ENCODE results near the gene AGAP2. TPM values are rescaled to one million over a fixed set of nuclear protein-coding genes. Genes with fewer than 3 reads are reported as not detected.

AGAP2 gene
- total RNA-seq, 1 experiment from 2014 or later = 5.3 TPM

DNA sequence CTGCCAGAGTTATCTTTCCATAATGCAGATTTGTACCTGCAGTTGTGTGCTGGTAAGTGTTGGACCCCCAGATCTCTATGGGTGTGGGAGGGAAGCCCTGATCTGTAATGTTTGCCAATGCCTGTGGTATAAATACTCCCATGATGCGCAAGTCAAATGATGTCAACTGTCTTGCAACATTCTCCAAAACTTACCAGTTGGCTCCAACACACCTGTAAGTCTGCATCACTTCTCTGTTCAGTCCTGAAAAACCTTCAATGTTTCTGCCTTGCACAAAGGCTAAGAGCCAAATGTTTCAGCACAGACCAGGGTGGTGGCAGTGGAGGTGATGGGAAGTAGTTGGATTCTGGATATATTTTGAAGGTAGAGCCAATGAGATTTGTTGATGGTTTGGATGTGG lies 41.5 kb downstream of the AGAP2 start:
- H3K4me1 ChIP-seq (ENCODE audit: insufficient read depth, low read length) = no peaks in the 10 kb centered on the region
- H3K4me2 ChIP-seq (ENCODE audit: insufficient read depth, insufficient read length, low read length) = no peak overlapping the region
- no peak overlapping the region for H3K14ac ChIP-seq (ENCODE audit: insufficient read depth, low read length)
- no peak overlapping the region for H3K56ac ChIP-seq (ENCODE audit: insufficient read length, low read depth, low read length)
- H3K18ac ChIP-seq (ENCODE audit: insufficient read length, low read depth, low read length) = no peak overlapping the region
- H4K20me1 ChIP-seq (ENCODE audit: control insufficient read depth, insufficient read depth, insufficient read length) = no peaks in the 10 kb centered on the region
- H4K8ac ChIP-seq (replicated peaks; ENCODE audit: insufficient read length, low read depth, low read length) = no peak overlapping the region
- Mint-ChIP-seq H3K27ac (no peak overlapping the region; a peak in 1 of 7 replicates), H3K4me1 (no peaks in the 10 kb centered on the region), H3K9me3 (peaks cover 0 to 1% of the 10 kb centered on the region in 2 experiments; a peak in 1 of 5 replicates), H3K4me3 (no peak overlapping the region), H3K36me3 (ENCODE audit: insufficient read depth in 1 of 3, low read depth in 3 of 3) (peaks cover 2 to 20% (median 16%) of the 10 kb centered on the region in 3 experiments; a peak in 6 of 7 replicates), H3K27me3 (ENCODE audit: low read depth) (no peaks in the 10 kb centered on the region)
- H3K23ac ChIP-seq (ENCODE audit: insufficient read length, low read depth, low read length) = no peak overlapping the region
- no peak overlapping the region for H2BK20ac ChIP-seq (ENCODE audit: low read depth, low read length, poor library complexity, severe bottlenecking)
- no peaks in the 10 kb centered on the region for H3K79me1 ChIP-seq (ENCODE audit: insufficient read depth, low read depth, low read length, poor library complexity, severe bottlenecking)
- no peaks in the 10 kb centered on the region for H3K9me3 ChIP-seq (ENCODE audit: control insufficient read depth, low read depth, low read length)
- no peak overlapping the region for H3K4ac ChIP-seq (ENCODE audit: low read depth, low read length)
- no peak overlapping the region for H4K5ac ChIP-seq (ENCODE audit: insufficient read length, low read depth, low read length)
- no peak overlapping the region for H3T11ph ChIP-seq (ENCODE audit: low read length)
- WGBS (ENCODE audit: extremely low coverage, insufficient read length, low lambda C conversion rate) = no CpG with 5 or more reads among the region's 1 CpG
- no peak overlapping the region for H3K9ac ChIP-seq (ENCODE audit: extremely low read depth, insufficient read length, low read length)
- no peak overlapping the region for H4K91ac ChIP-seq (ENCODE audit: insufficient read length, low read depth, low read length)
- H2AFZ ChIP-seq (ENCODE audit: low read length) = no peak overlapping the region
- H3K27ac ChIP-seq (ENCODE audit: insufficient read length, low read depth, low read length) = no peak overlapping the region
- no peaks in the 10 kb centered on the region for H3K27me3 ChIP-seq (ENCODE audit: insufficient read depth, low read length)
- no peak for DNase-seq
- H2BK12ac ChIP-seq (ENCODE audit: insufficient read length, low read depth, low read length) = no peak overlapping the region
- H2BK15ac ChIP-seq (ENCODE audit: low read depth, low read length) = no peak overlapping the region
- no peak overlapping the region for H2BK5ac ChIP-seq (ENCODE audit: insufficient read length, low read length)
- no peak overlapping the region for H2AK5ac ChIP-seq (ENCODE audit: insufficient read length, low read length)
- H3K23me2 ChIP-seq (ENCODE audit: insufficient read length, low read depth, low read length, poor library complexity, severe bottlenecking) = peaks cover 4% of the 10 kb centered on the region
- no peak overlapping the region for H2BK120ac ChIP-seq (ENCODE audit: low read depth, low read length, poor library complexity, severe bottlenecking)
- TF ChIP-seq CTCF (conservative IDR thresholded peaks at IDR 0.05) = no peak
- no peaks in the 10 kb centered on the region for H3K79me2 ChIP-seq (ENCODE audit: insufficient read depth, low read length)

Data from H9 (cell line).